ENCODE results near the gene CYS1.
"Not testable (repeated sequence)": the region's sequence is repeated elsewhere in the genome, so short reads cannot be mapped to it uniquely, and the experiment has no call there.

Gene CYS1

DNA sequence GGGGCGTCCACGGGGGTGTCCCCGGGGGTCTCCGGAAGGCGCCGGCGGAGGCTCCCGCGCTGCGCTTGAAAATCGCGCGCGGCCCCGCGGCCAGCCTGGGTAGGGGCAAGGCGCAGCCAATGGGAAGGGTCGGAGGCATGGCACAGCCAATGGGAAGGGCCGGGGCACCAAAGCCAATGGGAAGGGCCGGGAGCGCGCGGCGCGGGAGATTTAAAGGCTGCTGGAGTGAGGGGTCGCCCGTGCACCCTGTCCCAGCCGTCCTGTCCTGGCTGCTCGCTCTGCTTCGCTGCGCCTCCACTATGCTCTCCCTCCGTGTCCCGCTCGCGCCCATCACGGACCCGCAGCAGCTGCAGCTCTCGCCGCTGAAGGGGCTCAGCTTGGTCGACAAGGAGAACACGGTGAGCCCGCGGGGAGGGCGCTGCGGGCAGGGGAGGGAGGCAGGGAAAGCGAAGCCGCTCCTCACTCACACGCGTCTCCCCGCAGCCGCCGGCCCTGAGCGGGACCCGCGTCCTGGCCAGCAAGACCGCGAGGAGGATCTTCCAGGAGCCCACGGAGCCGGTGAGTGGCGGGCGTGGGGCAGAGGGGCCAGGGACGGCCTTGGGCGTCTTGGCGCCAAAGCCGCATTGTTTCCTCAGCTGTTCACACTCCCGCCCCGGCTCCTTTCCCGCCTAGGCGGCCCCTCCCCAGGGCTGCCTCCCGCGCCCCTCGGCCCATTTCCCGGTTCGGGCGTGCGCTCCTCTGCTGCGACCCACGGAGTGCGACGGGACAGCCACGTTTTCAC lies 42.5 kb upstream of the CYS1 start, which contains the start of gene RRM2:
RRM2 (plus strand) TSS at position 240 of the 781 bp plus-strand sequence; CDS start at position 300, 60 bp downstream.
- peak; percentile 97 for DNase-seq (ENCODE audit: low spot score)
- TF ChIP-seq, protein P1, sequence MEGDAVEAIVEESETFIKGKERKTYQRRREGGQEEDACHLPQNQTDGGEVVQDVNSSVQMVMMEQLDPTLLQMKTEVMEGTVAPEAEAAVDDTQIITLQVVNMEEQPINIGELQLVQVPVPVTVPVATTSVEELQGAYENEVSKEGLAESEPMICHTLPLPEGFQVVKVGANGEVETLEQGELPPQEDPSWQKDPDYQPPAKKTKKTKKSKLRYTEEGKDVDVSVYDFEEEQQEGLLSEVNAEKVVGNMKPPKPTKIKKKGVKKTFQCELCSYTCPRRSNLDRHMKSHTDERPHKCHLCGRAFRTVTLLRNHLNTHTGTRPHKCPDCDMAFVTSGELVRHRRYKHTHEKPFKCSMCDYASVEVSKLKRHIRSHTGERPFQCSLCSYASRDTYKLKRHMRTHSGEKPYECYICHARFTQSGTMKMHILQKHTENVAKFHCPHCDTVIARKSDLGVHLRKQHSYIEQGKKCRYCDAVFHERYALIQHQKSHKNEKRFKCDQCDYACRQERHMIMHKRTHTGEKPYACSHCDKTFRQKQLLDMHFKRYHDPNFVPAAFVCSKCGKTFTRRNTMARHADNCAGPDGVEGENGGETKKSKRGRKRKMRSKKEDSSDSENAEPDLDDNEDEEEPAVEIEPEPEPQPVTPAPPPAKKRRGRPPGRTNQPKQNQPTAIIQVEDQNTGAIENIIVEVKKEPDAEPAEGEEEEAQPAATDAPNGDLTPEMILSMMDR (IDR thresholded peaks at IDR 0.05; ENCODE audit: extremely low read depth, missing control alignments) = no peak

DNA sequence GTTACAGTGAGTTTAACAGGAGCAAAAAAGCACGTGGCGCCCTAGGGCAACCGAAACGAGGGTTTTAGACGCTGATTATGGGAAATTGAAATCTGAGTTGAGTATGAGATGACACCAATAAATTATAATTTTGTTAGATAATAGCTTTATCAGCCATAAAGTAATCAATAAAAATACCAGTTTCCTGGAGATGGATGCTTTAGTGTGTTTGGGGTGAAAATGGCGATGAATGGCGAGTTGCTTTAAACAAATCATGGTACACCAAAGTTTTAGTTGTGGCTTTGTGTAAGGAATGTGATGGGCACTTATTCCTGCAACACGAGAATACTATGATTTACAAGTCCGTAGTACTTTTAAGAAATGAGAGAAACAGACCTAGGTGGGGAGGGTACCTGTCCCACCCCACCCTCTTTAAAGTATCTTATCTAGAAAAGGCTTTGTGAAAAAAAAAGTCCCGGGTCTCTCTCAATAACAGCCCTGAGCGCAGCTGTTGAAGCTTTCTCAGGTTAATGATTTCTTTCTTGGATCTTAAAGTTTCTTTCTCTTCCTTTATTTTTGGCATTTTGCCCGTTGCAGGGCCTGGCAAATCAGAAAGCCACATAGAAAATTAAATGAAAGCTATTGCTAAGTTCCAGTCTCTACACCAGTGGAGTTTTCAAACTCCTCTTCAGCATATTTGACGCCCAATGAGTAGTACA lies 40.8 kb upstream of the CYS1 start:
- TF ChIP-seq, protein P1 (IDR thresholded peaks at IDR 0.05; ENCODE audit: extremely low read depth, missing control alignments) = no peak
- peak; percentile 57 for DNase-seq (ENCODE audit: low spot score)

DNA sequence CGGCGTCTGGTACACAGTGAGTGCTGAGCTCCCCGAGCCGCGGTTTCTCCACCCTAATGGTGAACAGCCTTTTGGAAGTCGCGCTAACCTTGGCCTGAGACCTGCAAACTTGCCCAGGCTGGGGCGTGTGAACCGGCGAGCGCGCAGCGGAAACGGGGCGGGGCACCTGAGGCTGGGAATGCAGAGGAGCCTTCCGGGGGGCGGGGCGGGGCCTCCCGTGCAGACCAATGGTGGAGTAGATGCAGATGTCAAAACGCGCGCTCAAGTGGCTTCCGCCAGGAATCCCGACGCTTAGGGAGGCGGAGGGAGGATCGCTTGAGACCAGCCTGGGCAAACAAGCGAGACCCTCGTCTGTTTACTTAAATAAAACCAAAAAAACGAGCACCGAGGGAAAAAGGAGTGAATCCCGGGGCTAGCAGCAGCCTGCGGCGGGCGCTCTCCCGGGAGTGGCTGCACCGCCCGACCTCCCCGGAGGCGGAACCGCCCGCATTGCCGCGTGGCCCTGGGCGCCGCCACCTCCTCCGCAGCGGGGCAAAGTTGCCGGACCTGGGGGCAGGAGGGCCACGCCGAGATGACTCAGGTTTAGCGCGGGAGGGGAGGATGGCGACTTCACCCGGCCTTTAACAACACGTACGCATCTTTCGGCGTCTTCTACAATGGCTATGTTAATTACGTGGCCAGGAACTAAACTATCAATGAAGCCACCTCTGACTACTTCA lies 40.1 kb upstream of the CYS1 start:
- peak; percentile 92 for DNase-seq (ENCODE audit: low spot score)
- TF ChIP-seq, protein P1 (IDR thresholded peaks at IDR 0.05; ENCODE audit: extremely low read depth, missing control alignments) = no peak

GRCh38 chr2:10119601-10120157 lies 39.5 kb upstream of the CYS1 start:
- DNase-seq (ENCODE audit: low spot score) = no peak
- TF ChIP-seq, protein P1 (IDR thresholded peaks at IDR 0.05; ENCODE audit: extremely low read depth, missing control alignments) = no peak

GRCh38 chr2:10119027-10119325 lies 38.8 kb upstream of the CYS1 start:
- no peak for DNase-seq (ENCODE audit: low spot score)
- TF ChIP-seq, protein P1 (IDR thresholded peaks at IDR 0.05; ENCODE audit: extremely low read depth, missing control alignments) = no peak

GRCh38 chr2:10109311-10109710 lies 29.1 kb upstream of the CYS1 start:
- no peak for DNase-seq (ENCODE audit: low spot score)

DNA sequence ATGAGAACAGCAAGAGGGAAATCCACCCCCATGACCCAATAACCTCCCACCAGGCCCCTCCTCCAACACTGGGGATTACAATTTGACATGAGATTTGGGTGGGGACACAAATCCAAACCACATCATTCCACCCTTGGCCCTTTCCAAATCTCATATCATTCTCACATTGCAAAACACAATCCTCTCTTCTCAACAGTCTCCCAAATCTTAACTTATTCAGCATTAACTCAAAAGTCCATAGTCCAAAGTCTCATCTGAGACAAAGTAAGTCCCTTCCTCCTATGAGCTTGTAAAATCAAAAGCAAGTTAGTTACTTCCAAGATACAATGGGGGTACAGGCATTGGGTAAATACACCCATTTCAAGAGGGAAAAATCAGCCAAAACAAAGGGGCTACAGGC lies 24.7 kb upstream of the CYS1 start:
- not testable (repeated sequence) for DNase-seq (ENCODE audit: low spot score)

More at GRCh38 chr2:10109311-10109710, 29.1 kb upstream of the CYS1 start:
- TF ChIP-seq, protein P1 (IDR thresholded peaks at IDR 0.05; ENCODE audit: extremely low read depth, missing control alignments) = no peak
